Testis (tissue), 3 donors: Measurements from ENCODE around the gene SEMG1. TPM values are rescaled to one million over a fixed set of nuclear protein-coding genes. Genes with fewer than 3 reads are reported as not detected.

Source experiments
- DNase-seq: peaks from one replicate; pipeline ENCODE4 v3.0.0-alpha.2; 2019
- H3K27ac ChIP-seq, 2 donors: fragments of 200-600 bp; sonication (generic); one replicate each; pipeline ENCODE4 v1.5.1; 2019
- H3K27me3 ChIP-seq: fragments of 200-600 bp; sonication (generic); one replicate; pipeline ENCODE4 v1.5.1; 2019
- H3K36me3 ChIP-seq: fragments of 200-600 bp; sonication (generic); one replicate; pipeline ENCODE4 v1.5.1; 2017; ENCODE audit warnings: low read depth; ENCODE audit errors: missing control alignments
- H3K4me1 ChIP-seq: fragments of 200-600 bp; sonication (generic); one replicate; pipeline ENCODE4 v1.5.1; 2019
- H3K4me3 ChIP-seq, 2 donors: fragments of 200-600 bp; sonication (generic); one replicate each; pipeline ENCODE4 v1.5.1; 2017 to 2019
- H3K9me3 ChIP-seq: fragments of 200-600 bp; sonication (generic); one replicate; pipeline ENCODE4 v1.5.1; 2017
- CTCF ChIP-seq, 3 experiments: fragments of 450-650 bp in 2 of 3; fragments of 200-600 bp in 1 of 3; sonication (generic) in 1 of 3; IDR thresholded peaks; one replicate each; pipeline ENCODE4 v1.5.1; 2016 to 2019; ENCODE audit warnings: antibody characterized with exemption in 3 of 3, mild to moderate bottlenecking in 2 of 3, moderate library complexity in 1 of 3
- POLR2A ChIP-seq: fragments of 450-650 bp; IDR thresholded peaks from one replicate; pipeline ENCODE4 v1.6.1; 2017; ENCODE audit warnings: antibody characterized with exemption, mild to moderate bottlenecking, moderate library complexity
- WGBS, 2 donors: methylation state at CpG; one replicate each; pipeline ENCODE4 v1.1.5; 2018; 5-methylcytosine and 5-hydroxymethylcytosine counted together
- intact Hi-C: fragments of 100-400 bp; cut with DNase I; formaldehyde crosslinking; loops from one replicate; pipeline ENCODE4 v1.15.1; 2023; ENCODE audit warnings: low total_unique reads
- polyA plus RNA-seq: library from polyadenylated mRNA; stranded (reverse); fragments of 350-450 nt; fragmentation: Illumina TruSeq; extraction: RNeasy Lipid Tissue Mini Kit (QIAGEN cat#74804); gene quantifications from one replicate; pipeline ENCODE4 v1.2.3, GENCODE V29; 2014; ENCODE audit warnings: low read depth, low replicate concordance; ENCODE audit not compliant: insufficient read depth
- total RNA-seq, 2 donors: library from RNA; depleted of rRNA; stranded (reverse); fragments of >200 nt; gene quantifications; one replicate each; pipeline ENCODE4 v1.2.3, GENCODE V29; 2016

The SEMG1 gene
- total and polyA plus RNA-seq, 3 donors from 2014 or later, result not detected

- no peaks in the 10 kb centered on the region for H3K36me3 ChIP-seq
- H3K4me3 ChIP-seq, result no peak overlapping the region
- no peak overlapping the region for H3K27ac ChIP-seq
- intact Hi-C loops, result no loop called here
- no peaks in the 10 kb centered on the region for H3K9me3 ChIP-seq
- TF ChIP-seq CTCF (IDR thresholded peaks at IDR 0.05) (no peak), POLR2A (no peak)
- 59 to 92% methylated on average over 3 of the region's 3 CpGs for WGBS, 2 donors
- DNase-seq, result no peak
- H3K4me1 ChIP-seq, result no peaks in the 10 kb centered on the region
- no peaks in the 10 kb centered on the region for H3K27me3 ChIP-seq
These were observed 50.3 kb downstream of the SEMG1 start for GRCh38 chr20:45257161-45257560.

GRCh38 chr20:45257711-45258110 is 50.9 kb downstream of the SEMG1 start:
- TF ChIP-seq POLR2A (no peak), CTCF (IDR thresholded peaks at IDR 0.05) (no peak)
- Histone ChIP-seq H3K36me3 (no peaks in the 10 kb centered on the region), H3K27me3 (no peaks in the 10 kb centered on the region), H3K9me3 (no peaks in the 10 kb centered on the region), H3K4me1 (no peaks in the 10 kb centered on the region), H3K4me3 (no peak overlapping the region), H3K27ac (no peak overlapping the region)
- DNase-seq, result no peak
- intact Hi-C loops, result no loop called here
- WGBS, 2 donors, result 89 to 90% methylated on average over 7 of the region's 7 CpGs

GRCh38 chr20:45258259-45258658 is 51.4 kb downstream of the SEMG1 start:
- Histone ChIP-seq H3K36me3 (no peaks in the 10 kb centered on the region), H3K27ac (no peak overlapping the region), H3K4me1 (no peaks in the 10 kb centered on the region), H3K27me3 (no peaks in the 10 kb centered on the region), H3K9me3 (no peaks in the 10 kb centered on the region), H3K4me3 (no peak overlapping the region)
- intact Hi-C loops, result no loop called here
- no peak for DNase-seq
- 89 to 94% methylated on average over 3 of the region's 3 CpGs for WGBS, 2 donors
- TF ChIP-seq CTCF (IDR thresholded peaks at IDR 0.05) (no peak), POLR2A (no peak)

GRCh38 chr20:45258664-45259063 is 51.8 kb downstream of the SEMG1 start:
- H3K9me3 ChIP-seq, result no peaks in the 10 kb centered on the region
- H3K4me3 ChIP-seq, result no peak overlapping the region
- no peak overlapping the region for H3K27ac ChIP-seq
- DNase-seq, result no peak
- intact Hi-C loops, result no loop called here
- 49 to 61% methylated on average over 2 of the region's 2 CpGs for WGBS, 2 donors
- no peak for TF ChIP-seq CTCF (IDR thresholded peaks at IDR 0.05)
- no peaks in the 10 kb centered on the region for H3K36me3 ChIP-seq
- no peaks in the 10 kb centered on the region for H3K27me3 ChIP-seq
- H3K4me1 ChIP-seq, result no peaks in the 10 kb centered on the region

Other genes with a start within 250 kb of the SEMG1 start
- gene TOMM34, start 246.6 kb upstream of the SEMG1 start, total RNA-seq, result 100 to 1,000 TPM; 212 to 246 TPM
- gene TOMM34, start 246.6 kb upstream of the SEMG1 start, polyA plus RNA-seq, result 263 TPM
- gene STK4, start 240.5 kb upstream of the SEMG1 start, total RNA-seq, result 10 to 100 TPM; 39.6 to 42.7 TPM
- 24.9 TPM for gene STK4, start 240.5 kb upstream of the SEMG1 start, polyA plus RNA-seq
- 1 to 10 TPM; 4.6 to 7.7 TPM for gene KCNS1, start 105.9 kb upstream of the SEMG1 start, total RNA-seq
- gene KCNS1, start 105.9 kb upstream of the SEMG1 start, polyA plus RNA-seq, result 2.1 TPM
- gene WFDC5, start 91.9 kb upstream of the SEMG1 start, total RNA-seq, result 1 to 10 TPM in 1 of 2 donors, under 1 TPM in 1; 0.87 to 1.4 TPM
- gene WFDC5, start 91.9 kb upstream of the SEMG1 start, polyA plus RNA-seq, result 2.1 TPM
- not detected for gene WFDC12, start 82.6 kb upstream of the SEMG1 start, total RNA-seq
- not detected for gene WFDC12, start 82.6 kb upstream of the SEMG1 start, polyA plus RNA-seq
- gene PI3, start 32.1 kb upstream of the SEMG1 start, total RNA-seq, result 1 to 10 TPM in 1 of 2 donors, not detected in 1; 1.2 TPM
- gene PI3, start 32.1 kb upstream of the SEMG1 start, polyA plus RNA-seq, result 0.94 TPM
- not detected for gene SEMG2, start 14.3 kb downstream of the SEMG1 start, total RNA-seq
- gene SEMG2, start 14.3 kb downstream of the SEMG1 start, polyA plus RNA-seq, result not detected
- gene SLPI, start 47.5 kb downstream of the SEMG1 start, total RNA-seq, result 1 to 10 TPM; 6.9 to 8.2 TPM
- 104 TPM for gene SLPI, start 47.5 kb downstream of the SEMG1 start, polyA plus RNA-seq
- 1 to 10 TPM in 1 of 2 donors, under 1 TPM in 1; 0.43 to 1.1 TPM for gene RBPJL, start 99.8 kb downstream of the SEMG1 start, total RNA-seq
- 0.26 TPM for gene RBPJL, start 99.8 kb downstream of the SEMG1 start, polyA plus RNA-seq
- gene MATN4, start 101.3 kb downstream of the SEMG1 start, total RNA-seq, result 1 to 10 TPM; 2.8 to 3.5 TPM
- gene MATN4, start 101.3 kb downstream of the SEMG1 start, polyA plus RNA-seq, result 1.1 TPM
- 100 to 1,000 TPM; 191 to 234 TPM for gene SDC4, start 141.4 kb downstream of the SEMG1 start, total RNA-seq
- gene SDC4, start 141.4 kb downstream of the SEMG1 start, polyA plus RNA-seq, result 124 TPM
- gene SYS1, start 156.1 kb downstream of the SEMG1 start, total RNA-seq, result 10 to 100 TPM; 33.1 to 34.6 TPM
- 20.0 TPM for gene SYS1, start 156.1 kb downstream of the SEMG1 start, polyA plus RNA-seq
- 10 to 100 TPM in 1 of 2 donors, 1 to 10 TPM in 1; 6.4 to 12.3 TPM for gene TP53TG5, start 171.3 kb downstream of the SEMG1 start, total RNA-seq
- 28.2 TPM for gene TP53TG5, start 171.3 kb downstream of the SEMG1 start, polyA plus RNA-seq
- 10 to 100 TPM in 1 of 2 donors, 1 to 10 TPM in 1; 7.9 to 10.0 TPM for gene DBNDD2, start 201.3 kb downstream of the SEMG1 start, total RNA-seq
- 39.3 TPM for gene DBNDD2, start 201.3 kb downstream of the SEMG1 start, polyA plus RNA-seq
- gene PIGT, start 209.1 kb downstream of the SEMG1 start, total RNA-seq, result 100 to 1,000 TPM; 115 to 140 TPM
- gene PIGT, start 209.1 kb downstream of the SEMG1 start, polyA plus RNA-seq, result 137 TPM